Measurements from ENCODE around the gene FTSJ3. TPM values are rescaled to one million over a fixed set of nuclear protein-coding genes. Genes with fewer than 3 reads are reported as not detected.

The FTSJ3 gene
- total and polyA plus RNA-seq, 2 of the 13 experiments (the other 11 are each of a cell fraction or from before 2014, with no cell fraction given): 26.0 to 64.2 TPM

DNA sequence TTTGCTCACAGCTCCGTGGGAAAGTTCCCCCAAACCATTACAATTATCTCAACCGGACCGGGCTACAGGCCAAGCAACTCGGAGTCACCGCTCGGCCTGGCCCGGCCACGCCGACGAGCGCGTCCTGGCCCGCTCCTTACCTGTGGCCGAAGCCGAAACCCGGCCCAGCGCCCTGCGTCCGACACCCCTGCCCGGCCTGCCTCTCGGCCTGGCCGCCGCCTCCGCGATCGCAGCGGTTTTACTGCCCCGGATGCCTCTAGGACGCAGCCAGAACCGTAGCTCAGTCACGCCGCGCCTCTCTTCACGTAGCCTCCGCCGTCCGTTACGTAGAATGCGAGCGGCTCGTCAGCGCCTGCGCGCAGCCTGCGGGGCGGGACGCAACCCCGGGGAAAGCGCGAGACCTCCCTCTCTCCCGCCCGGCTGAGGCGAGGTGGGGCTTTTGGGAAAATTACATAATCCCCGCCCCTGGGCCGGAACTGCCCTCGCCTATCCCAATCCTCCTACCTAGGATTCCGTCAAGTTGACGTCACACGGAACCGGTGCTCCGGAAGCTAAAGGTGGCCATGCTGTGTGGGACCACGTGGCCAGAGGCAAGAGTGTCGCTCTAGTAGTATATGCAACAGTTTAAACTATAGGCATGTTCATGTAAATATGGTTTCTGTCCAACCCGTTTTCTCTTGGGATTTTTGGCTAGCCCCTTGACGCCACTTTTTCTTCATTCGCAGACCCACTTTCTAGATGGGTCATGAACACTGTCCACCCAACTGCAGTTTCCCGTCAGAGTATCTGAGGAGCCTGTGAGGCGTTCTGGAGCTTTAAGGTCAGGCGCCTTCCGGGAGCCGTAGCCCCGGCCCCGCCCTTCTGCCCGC, 54.0 kb downstream of the FTSJ3 start, which contains the start of gene CCDC47 (continued):
- TF ChIP-seq ZNF570 (CRISPR knock-in tag; IDR thresholded peaks at IDR 0.05; ENCODE audit: borderline replicate concordance) (0 out of 2 replicates have a peak, but pooled peaks have one; percentile 25), ZZZ3 (CRISPR knock-in tag; IDR thresholded peaks at IDR 0.05; ENCODE audit: borderline replicate concordance) (peak; percentile 94; the same call in 1 of the 2 replicates), SIN3A (IDR thresholded peaks at IDR 0.05; ENCODE audit: borderline replicate concordance, low read depth, low read length) (peak; percentile 93), KMT2A (CRISPR knock-in tag; IDR thresholded peaks at IDR 0.05) (peak; percentile 96), FOXO1 (CRISPR knock-in tag; IDR thresholded peaks at IDR 0.05) (peak; percentile 62), HNRNPUL1 (IDR thresholded peaks at IDR 0.05; ENCODE audit: low read depth, low read length) (0 out of 2 replicates have a peak, but pooled peaks have one; percentile 36), ZNF781 (CRISPR knock-in tag; IDR thresholded peaks at IDR 0.05; ENCODE audit: borderline replicate concordance, not compliant biosample characterization) (peak; percentile 62), BORCS8-MEF2B (CRISPR knock-in tag; IDR thresholded peaks at IDR 0.05) (peak; percentile 36), HDAC2 (CRISPR knock-in tag; IDR thresholded peaks at IDR 0.05) (peak; percentile 90), ZFP1 (CRISPR knock-in tag; IDR thresholded peaks at IDR 0.05) (0 out of 2 replicates have a peak, but pooled peaks have one; percentile 51), PHF8 (CRISPR knock-in tag; IDR thresholded peaks at IDR 0.05) (peak; percentile 99), MLXIP (CRISPR knock-in tag; IDR thresholded peaks at IDR 0.05; ENCODE audit: borderline replicate concordance) (0 out of 2 replicates have a peak, but pooled peaks have one; percentile 62), ZNF747 (CRISPR knock-in tag; IDR thresholded peaks at IDR 0.05; ENCODE audit: borderline replicate concordance) (peak; percentile 82), ZXDC (CRISPR knock-in tag; IDR thresholded peaks at IDR 0.05) (0 out of 2 replicates have a peak, but pooled peaks have one; percentile 46), CBX2 (IDR thresholded peaks at IDR 0.05; ENCODE audit: low read depth, low read length) (no peak), CBX2 (CRISPR knock-in tag; IDR thresholded peaks at IDR 0.05; ENCODE audit: low read depth) (peak; percentile 21; the same call in 1 of the 2 replicates), ZNF530 (CRISPR knock-in tag; IDR thresholded peaks at IDR 0.05; ENCODE audit: low read depth) (no peak), ZUFSP (CRISPR knock-in tag; IDR thresholded peaks at IDR 0.05; ENCODE audit: borderline replicate concordance) (no peak)
- TF ChIP-seq, protein P1, sequence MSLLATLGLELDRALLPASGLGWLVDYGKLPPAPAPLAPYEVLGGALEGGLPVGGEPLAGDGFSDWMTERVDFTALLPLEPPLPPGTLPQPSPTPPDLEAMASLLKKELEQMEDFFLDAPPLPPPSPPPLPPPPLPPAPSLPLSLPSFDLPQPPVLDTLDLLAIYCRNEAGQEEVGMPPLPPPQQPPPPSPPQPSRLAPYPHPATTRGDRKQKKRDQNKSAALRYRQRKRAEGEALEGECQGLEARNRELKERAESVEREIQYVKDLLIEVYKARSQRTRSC (CRISPR knock-in tag; IDR thresholded peaks at IDR 0.05; ENCODE audit: low read depth): peak; percentile 82; the same call in 1 of the 2 replicates
- TF ChIP-seq, protein P2, sequence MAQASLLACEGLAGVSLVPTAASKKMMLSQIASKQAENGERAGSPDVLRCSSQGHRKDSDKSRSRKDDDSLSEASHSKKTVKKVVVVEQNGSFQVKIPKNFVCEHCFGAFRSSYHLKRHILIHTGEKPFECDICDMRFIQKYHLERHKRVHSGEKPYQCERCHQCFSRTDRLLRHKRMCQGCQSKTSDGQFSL (CRISPR knock-in tag; IDR thresholded peaks at IDR 0.05): 0 out of 2 replicates have a peak, but pooled peaks have one; percentile 38

Measured in HepG2 (cell line).